K562 (cell line): ENCODE measurements around the gene CHCHD1. TPM values are rescaled to one million over a fixed set of nuclear protein-coding genes. Genes with fewer than 3 reads are reported as not detected.
A peak's percentile ranks its signal among the peaks of the same experiment; 100 is the strongest.
"Not testable (repeated sequence)": the region's sequence is repeated elsewhere in the genome, so short reads cannot be mapped to it uniquely, and the experiment has no call there.

Source experiments
- ATAC-seq: fragments of 200-7000 bp; cut with Tn5 transposase; 3 replicates; pipeline ENCODE4 v1.9.1; 2020; ENCODE audit warnings: moderate library complexity
- BruUV-seq: library from RNA; stranded (reverse); fragments of 400-500 nt; replicated peaks from 2 replicates; lab custom pipeline; 2021; lab: Mats Ljungman, UMichigan
- CTCF ChIA-PET: fragments of 300-600 bp; formaldehyde crosslinking; extraction: SDS; loops from one replicate; lab custom pipeline; 2021; ENCODE audit warnings: low intra/inter-chr PET ratio; lab: Yijun Ruan, JAX
- POLR2A ChIA-PET: fragments of 300-600, 350-650 bp; sonication (Branson Sonifier 250); formaldehyde crosslinking; extraction: SDS; loops from one replicate; lab custom pipeline; 2021; ENCODE audit warnings: antibody characterized with exemption, inconsistent platforms; lab: Yijun Ruan, JAX
- DNase-seq, 4 experiments: peaks; one replicate each; pipeline versions ENCODE4 v3.0.0 to v3.0.0-alpha.2; 2011 to 2018; ENCODE audit warnings: low spot score in 3 of 4, mixed read lengths in 3 of 4; ENCODE audit errors: extremely low read depth in 1 of 4
- FAIRE-seq: peaks from 2 replicates; lab custom pipeline; 2011; peaks lifted over from hg19 to GRCh38; lab: Jason Lieb, UNC
- H2AFZ ChIP-seq: 2 replicates; pipeline ENCODE4 v1.6.0; 2011; ENCODE audit warnings: low read depth, low read length, control low read depth, inconsistent platforms
- H3K27ac ChIP-seq: fragments of 200-600 bp; 3 replicates; pipeline ENCODE4 v1.8.0; 2011; ENCODE audit warnings: low read depth, mild to moderate bottlenecking, control low read depth, inconsistent platforms, low read length, moderate library complexity, mixed read lengths; ENCODE audit errors: extremely low read depth
- H3K27me3 ChIP-seq, 2 experiments: fragments of 300-600 bp in 1 of 2; 2 replicates in 1 of 2; 3 replicates in 1 of 2; pipeline versions ENCODE4 v1.6.0 to v1.8.0; 2011; ENCODE audit warnings: inconsistent platforms in 2 of 2, low read length in 2 of 2, mild to moderate bottlenecking in 1 of 2, mixed read lengths in 1 of 2, moderate library complexity in 1 of 2; ENCODE audit not compliant: control insufficient read depth in 2 of 2, insufficient read depth in 2 of 2
- H3K36me3 ChIP-seq: fragments of 300-600 bp; 3 replicates; pipeline ENCODE4 v1.8.0; 2011; ENCODE audit warnings: mild to moderate bottlenecking, low read length, inconsistent platforms; ENCODE audit not compliant: control insufficient read depth, insufficient read depth
- H3K4me1 ChIP-seq, 2 experiments: fragments of 200-600 bp in 1 of 2; replicated peaks in 1 of 2; 2 replicates in 1 of 2; 3 replicates in 1 of 2; pipeline versions ENCODE4 v1.5.1 to v1.8.0; 2011; ENCODE audit warnings: inconsistent platforms in 2 of 2, low read length in 2 of 2, mild to moderate bottlenecking in 1 of 2, mixed read lengths in 1 of 2, moderate library complexity in 1 of 2; ENCODE audit not compliant: control insufficient read depth in 2 of 2, insufficient read depth in 2 of 2
- H3K4me2 ChIP-seq: 2 replicates; pipeline ENCODE4 v1.6.1; 2011; ENCODE audit warnings: low read length, control low read depth, inconsistent platforms, mixed read lengths; ENCODE audit not compliant: insufficient read depth
- H3K4me3 ChIP-seq: fragments of 200-600 bp; sonication (generic), shearing (Covaris generic); 2 replicates; pipeline ENCODE4 v1.5.1; 2016; ENCODE audit warnings: control low read depth, inconsistent platforms
- H3K79me2 ChIP-seq: fragments of 200-600 bp; 3 replicates; pipeline ENCODE4 v1.8.0; 2011; ENCODE audit warnings: low read length, inconsistent platforms; ENCODE audit not compliant: control insufficient read depth, insufficient read depth
- H3K9ac ChIP-seq, 2 experiments: 2 replicates each; pipeline versions ENCODE4 v1.6.0 to v1.6.1; 2011; ENCODE audit warnings: low read depth in 2 of 2, low read length in 2 of 2, control low read depth in 1 of 2, inconsistent platforms in 1 of 2, mild to moderate bottlenecking in 1 of 2, mixed read lengths in 1 of 2; ENCODE audit not compliant: insufficient read depth in 1 of 2
- H3K9me1 ChIP-seq: one replicate; pipeline ENCODE4 v1.6.0; 2011; ENCODE audit warnings: inconsistent platforms, mild to moderate bottlenecking, low read length, moderate library complexity; ENCODE audit not compliant: control insufficient read depth, insufficient read depth
- H3K9me3 ChIP-seq: replicated peaks from 2 replicates; pipeline ENCODE4 v1.5.1; 2011; ENCODE audit warnings: low read depth, low read length, inconsistent platforms; ENCODE audit not compliant: control insufficient read depth, insufficient read depth
- H4K20me1 ChIP-seq: replicated peaks from 2 replicates; pipeline ENCODE4 v1.6.1; 2011; ENCODE audit warnings: low read length, inconsistent platforms, mixed read lengths; ENCODE audit not compliant: control insufficient read depth, insufficient read depth
- CBFB ChIP-seq: sonication (generic); formaldehyde crosslinking; IDR thresholded peaks from 2 replicates; pipeline ENCODE4 v1.4.0; 2020; ENCODE audit warnings: mild to moderate bottlenecking, missing genetic modification reagents
- CHD4 ChIP-seq: fragments of 200-600 bp; sonication (generic); IDR thresholded peaks from 3 replicates; pipeline ENCODE4 v1.6.1; 2012; ENCODE audit warnings: low read depth, mild to moderate bottlenecking, mixed read lengths, low read length, inconsistent platforms; ENCODE audit not compliant: insufficient read depth, insufficient replicate concordance, poor library complexity, severe bottlenecking
- ERF ChIP-seq: fragments of 450-650 bp; formaldehyde crosslinking; IDR thresholded peaks from 2 replicates; pipeline ENCODE4 v1.4.0; 2020; ENCODE audit warnings: mild to moderate bottlenecking, mixed read lengths
- HMGXB4 ChIP-seq: sonication (generic); formaldehyde crosslinking; IDR thresholded peaks from 2 replicates; pipeline ENCODE4 v1.8.1; 2023; ENCODE audit warnings: mild to moderate bottlenecking, missing genetic modification reagents
- KAT7 ChIP-seq: sonication (generic); formaldehyde crosslinking; IDR thresholded peaks from 2 replicates; pipeline ENCODE4 v1.8.0; 2022; ENCODE audit warnings: missing genetic modification reagents, mild to moderate bottlenecking, borderline replicate concordance
- MAZ ChIP-seq, 2 experiments: fragments of 450-650 bp in 1 of 2; sonication (generic) in 1 of 2; formaldehyde crosslinking; IDR thresholded peaks in 1 of 2; conservative IDR thresholded peaks in 1 of 2; 2 replicates each; pipeline versions ENCODE4 v1.4.0 to v1.5.0; 2020; ENCODE audit warnings: mild to moderate bottlenecking in 1 of 2, missing genetic modification reagents in 1 of 2
- MYNN ChIP-seq, 2 experiments: sonication (generic); formaldehyde crosslinking in 1 of 2; IDR thresholded peaks; 2 replicates each; pipeline versions ENCODE4 v1.5.0 to v1.6.1; 2016 to 2020; ENCODE audit warnings: antibody characterized with exemption in 1 of 2, missing genetic modification reagents in 1 of 2
- POLR2A ChIP-seq: fragments of 450-650 bp; conservative IDR thresholded peaks from 2 replicates; pipeline ENCODE4 v1.6.1; 2016
- POLR2G ChIP-seq: fragments of 200-400 bp; formaldehyde crosslinking; IDR thresholded peaks from 2 replicates; pipeline ENCODE4 v1.6.1; 2017; ENCODE audit warnings: low read depth, mild to moderate bottlenecking, antibody characterized with exemption, low read length, moderate library complexity
- SUPT5H ChIP-seq: fragments of 450-650 bp; IDR thresholded peaks from 2 replicates; pipeline ENCODE4 v1.6.1; 2016
- TFAP4 ChIP-seq: sonication (generic); formaldehyde crosslinking; IDR thresholded peaks from 2 replicates; pipeline ENCODE4 v1.8.0; 2022; ENCODE audit warnings: missing genetic modification reagents, mild to moderate bottlenecking, moderate library complexity, borderline replicate concordance
- WGBS: fragments of 100-300 bp; shearing (Covaris generic); methylation state at CpG from one replicate; pipeline ENCODE4 v1.1.6; 2016; ENCODE audit warnings: low coverage, mixed read lengths; ENCODE audit not compliant: insufficient coverage; ENCODE audit errors: missing lambda C conversion rate; 5-methylcytosine and 5-hydroxymethylcytosine counted together
- in situ Hi-C: fragments of 300-500 bp; cut with MboI; formaldehyde crosslinking; loops from 4 replicates; pipeline ENCODE4 v1.15.0; 2018; ENCODE audit warnings: inconsistent platforms, mixed read lengths
- intact Hi-C: fragments of 100-400 bp; cut with micrococcal nuclease; formaldehyde crosslinking; loops from 2 replicates; pipeline ENCODE4 v1.14.2; 2022
- polyA plus RNA-seq, 8 experiments: library from polyadenylated mRNA; depleted of rRNA in 4 of 8; stranded (reverse) in 5 of 8; unstranded in 3 of 8; fragments of >200 nt; fragmentation: Nextera tagmentation in 2 of 8; fragmentation: Illumina TruSeq in 1 of 8; extraction: Ambion mirVana in 2 of 8; extraction: Trizol in 1 of 8; gene quantifications; 2 replicates each; pipeline versions ENCODE4 v1.2.1 to v1.2.3, GENCODE V29; 2011 to 2014; ENCODE audit warnings: inconsistent platforms in 1 of 8, missing spikeins in 1 of 8
- total RNA-seq, 7 experiments: library from RNA; depleted of rRNA in 6 of 7; stranded (reverse); fragments of >200 nt in 6 of 7; fragmentation: Illumina TruSeq in 2 of 7; extraction: Trizol in 2 of 7; gene quantifications; 2 replicates each; pipeline versions ENCODE4 v1.2.1 to v1.2.3, GENCODE V29; 2011 to 2021; ENCODE audit warnings: low replicate concordance in 1 of 7

The CHCHD1 gene
- total and polyA plus RNA-seq, 9 of the 15 experiments (the other 6 are each of a cell fraction or from before 2014, with no cell fraction given), result 52.9 to 126 (median 83.4) TPM

GRCh38 chr10:73740501-73741254 lies 41.2 kb upstream of the CHCHD1 start:
- TF ChIP-seq SUPT5H (peak; percentile 0; the same call in 1 of the 2 replicates), POLR2G (peak; percentile 46; the same call in 1 of the 2 replicates)
- intact Hi-C loops, result loop anchor here (5.0 kb wide), 1 partner anchor 88 kb away; no protein-coding TSS in a partner anchor
- 90% methylated on average over 15 of the region's 18 CpGs for WGBS
- H3K9ac ChIP-seq, H3K9me1 ChIP-seq, in situ Hi-C loops, H3K9me3 ChIP-seq, H3K4me2 ChIP-seq, DNase-seq, H2AFZ ChIP-seq, BruUV-seq, H3K27ac ChIP-seq, CTCF ChIA-PET, H4K20me1 ChIP-seq, ATAC-seq, FAIRE-seq, H3K4me3 ChIP-seq, H3K27me3 ChIP-seq: not testable (repeated sequence)
- H3K36me3 ChIP-seq, result peaks cover 31% of the 10 kb centered on the region
- peaks cover 5 to 17% of the 10 kb centered on the region in 2 experiments; a peak in 3 of 5 replicates for H3K4me1 ChIP-seq
- peaks cover 42% of the 10 kb centered on the region for H3K79me2 ChIP-seq
- POLR2A ChIA-PET, result interaction anchor here (6.3 kb wide), 1 partner anchor 8 kb away, joined by 118 read pairs; no protein-coding TSS in a partner anchor

- CTCF ChIA-PET, result no interaction called here
- H3K27ac ChIP-seq, result peak overlapping the region; percentile 99
- intact Hi-C loops, result loop anchor here (5.0 kb wide), 1 partner anchor 90 kb away; no protein-coding TSS in a partner anchor
- TF ChIP-seq CHD4 (no peak), HMGXB4 (CRISPR knock-in tag) (no peak), CBFB (0 out of 2 replicates have a peak, but pooled peaks have one; percentile 3), ERF (CRISPR knock-in tag) (no peak), TFAP4 (CRISPR knock-in tag) (0 out of 2 replicates have a peak, but pooled peaks have one; percentile 7), MAZ (CRISPR knock-in tag; conservative IDR thresholded peaks at IDR 0.05 in 1 of 2, IDR thresholded peaks at IDR 0.05 in 1 of 2) (0 out of 4 replicates have a peak, but pooled peaks of 1 of the 2 experiments have one; percentile 4), MYNN (IDR thresholded peaks at IDR 0.05) (0 out of 2 replicates have a peak, but pooled peaks have one; percentile 14), MYNN (CRISPR knock-in tag; IDR thresholded peaks at IDR 0.05) (no peak), POLR2A (peak; percentile 63), KAT7 (CRISPR knock-in tag) (no peak)
These were observed 39.5 kb upstream of the CHCHD1 start for GRCh38 chr10:73742454-73742734.

More at GRCh38 chr10:73742454-73742734, 39.5 kb upstream of the CHCHD1 start:
- DNase-seq, result peak in 1 of 4 experiments; percentile 19
- peaks cover 38% of the 10 kb centered on the region for H3K36me3 ChIP-seq
- H3K9me3 ChIP-seq, result no peaks in the 10 kb centered on the region
- no peak for FAIRE-seq
- in situ Hi-C loops, result no loop called here
- no peaks in the 10 kb centered on the region for H4K20me1 ChIP-seq
- H3K4me2 ChIP-seq, result no peak overlapping the region; the same call in 1 of the 2 replicates
- peak overlapping the region in 1 of 2 experiments; percentile 16; a peak in 1 of 4 replicates for H3K9ac ChIP-seq
- peaks cover 5 to 21% of the 10 kb centered on the region in 2 experiments; a peak in 3 of 5 replicates for H3K4me1 ChIP-seq
- no peak overlapping the region for H2AFZ ChIP-seq
- ATAC-seq, result no peak
- no peaks in the 10 kb centered on the region for H3K27me3 ChIP-seq
- peaks cover 56% of the 10 kb centered on the region for H3K79me2 ChIP-seq
- BruUV-seq, result no TSS peak
- POLR2A ChIA-PET, result interaction anchor here (0.6 to 6.3 kb wide), 9 partner anchors 10 to 74 kb away, joined by 3 to 118 read pairs (median 4); partner anchors contain the start of gene CHCHD1
- WGBS, result 80% methylated on average over 5 of the region's 5 CpGs
- H3K4me3 ChIP-seq, result no peak overlapping the region
- no peaks in the 10 kb centered on the region for H3K9me1 ChIP-seq
